PC-9 (cell line): ENCODE measurements around the gene BCL2. TPM values are rescaled to one million over a fixed set of nuclear protein-coding genes. Genes with fewer than 3 reads are reported as not detected.
A peak's percentile ranks its signal among the peaks of the same experiment; 100 is the strongest.

Experiments used
- BruUV-seq: library from RNA; stranded (reverse); fragments of 400-500 nt; replicated peaks from 2 replicates; lab custom pipeline; 2021; lab: Mats Ljungman, UMichigan
- CTCF ChIA-PET: fragments of 300-600 bp; sonication (Branson Sonifier 250); formaldehyde crosslinking; loops from one replicate; lab custom pipeline; 2022; ENCODE audit warnings: antibody characterized with exemption; lab: Charles Lee
- POLR2A ChIA-PET: fragments of 300-600 bp; sonication (Branson Sonifier 250); formaldehyde crosslinking; loops from one replicate; lab custom pipeline; 2022; ENCODE audit warnings: antibody characterized with exemption; ENCODE audit not compliant: unreplicated experiment; lab: Charles Lee
- DNase-seq, 2 experiments: peaks; one replicate each; pipeline versions ENCODE4 v3.0.0 to v3.0.0-alpha.2; 2015 to 2022; ENCODE audit warnings: mixed read lengths in 1 of 2
- H2AFZ ChIP-seq: fragments of 200-600 bp; sonication (generic); 2 replicates; pipeline ENCODE4 v1.8.1; 2017; ENCODE audit warnings: antibody characterized with exemption
- H3F3A ChIP-seq: fragments of 200-600 bp; sonication (generic); 2 replicates; pipeline ENCODE4 v1.8.1; 2017; ENCODE audit warnings: antibody characterized with exemption, mild to moderate bottlenecking, low read depth; ENCODE audit not compliant: insufficient read depth
- H3K27ac ChIP-seq: fragments of 200-600 bp; sonication (generic); 2 replicates; pipeline ENCODE4 v1.6.1; 2016; ENCODE audit warnings: mixed run types
- H3K27me3 ChIP-seq: fragments of 200-600 bp; sonication (generic); 2 replicates; pipeline ENCODE4 v1.6.1; 2016; ENCODE audit warnings: low read depth, mixed run types; ENCODE audit not compliant: insufficient read depth
- H3K36me3 ChIP-seq: fragments of 200-600 bp; sonication (generic); 2 replicates; pipeline ENCODE4 v1.6.1; 2016; ENCODE audit warnings: low read depth, mixed run types
- H3K4me1 ChIP-seq: fragments of 200-600 bp; sonication (generic); replicated peaks from 2 replicates; pipeline ENCODE4 v1.6.1; 2016; ENCODE audit warnings: mixed run types; ENCODE audit not compliant: insufficient read depth
- H3K4me2 ChIP-seq: fragments of 200-600 bp; sonication (generic); 2 replicates; pipeline ENCODE4 v1.6.1; 2017; ENCODE audit warnings: mixed run types
- H3K4me3 ChIP-seq: fragments of 200-600 bp; sonication (generic); 2 replicates; pipeline ENCODE4 v1.6.1; 2016; ENCODE audit warnings: mixed run types
- H3K79me2 ChIP-seq: fragments of 200-600 bp; sonication (generic); 2 replicates; pipeline ENCODE4 v1.6.1; 2017; ENCODE audit warnings: low read depth, mixed run types
- H3K9me2 ChIP-seq: fragments of 200-600 bp; sonication (generic); 2 replicates; pipeline ENCODE4 v1.8.1; 2017; ENCODE audit warnings: mild to moderate bottlenecking; ENCODE audit not compliant: insufficient read depth
- H3K9me3 ChIP-seq: fragments of 200-600 bp; sonication (generic); 2 replicates; pipeline ENCODE4 v1.8.1; 2016; ENCODE audit warnings: low read depth; ENCODE audit not compliant: insufficient read depth
- H4K20me1 ChIP-seq: fragments of 200-600 bp; sonication (generic); 2 replicates; pipeline ENCODE4 v1.8.1; 2017; ENCODE audit not compliant: insufficient read depth
- EZH2 ChIP-seq: fragments of 200-600 bp; sonication (generic); IDR thresholded peaks from 2 replicates; pipeline ENCODE4 v1.8.0; 2017; ENCODE audit warnings: antibody characterized with exemption, low read depth
- intact Hi-C: fragments of 100-400 bp; cut with micrococcal nuclease; formaldehyde crosslinking; loops from one replicate; pipeline ENCODE4 v1.10.0; 2022; ENCODE audit not compliant: unreplicated experiment
- total RNA-seq: library from RNA; stranded (reverse); gene quantifications from 2 replicates; pipeline ENCODE4 v1.2.3, GENCODE V29; 2021
- TF ChIP-seq, protein P1 (sequence below): fragments of 200-600 bp; sonication (generic); conservative IDR thresholded peaks from 2 replicates; pipeline ENCODE4 v1.6.1; 2017; ENCODE audit warnings: mixed run types, antibody characterized with exemption, mild to moderate bottlenecking, moderate library complexity

The BCL2 gene
- total RNA-seq, 1 experiment from 2014 or later, result 2.0 TPM

DNA sequence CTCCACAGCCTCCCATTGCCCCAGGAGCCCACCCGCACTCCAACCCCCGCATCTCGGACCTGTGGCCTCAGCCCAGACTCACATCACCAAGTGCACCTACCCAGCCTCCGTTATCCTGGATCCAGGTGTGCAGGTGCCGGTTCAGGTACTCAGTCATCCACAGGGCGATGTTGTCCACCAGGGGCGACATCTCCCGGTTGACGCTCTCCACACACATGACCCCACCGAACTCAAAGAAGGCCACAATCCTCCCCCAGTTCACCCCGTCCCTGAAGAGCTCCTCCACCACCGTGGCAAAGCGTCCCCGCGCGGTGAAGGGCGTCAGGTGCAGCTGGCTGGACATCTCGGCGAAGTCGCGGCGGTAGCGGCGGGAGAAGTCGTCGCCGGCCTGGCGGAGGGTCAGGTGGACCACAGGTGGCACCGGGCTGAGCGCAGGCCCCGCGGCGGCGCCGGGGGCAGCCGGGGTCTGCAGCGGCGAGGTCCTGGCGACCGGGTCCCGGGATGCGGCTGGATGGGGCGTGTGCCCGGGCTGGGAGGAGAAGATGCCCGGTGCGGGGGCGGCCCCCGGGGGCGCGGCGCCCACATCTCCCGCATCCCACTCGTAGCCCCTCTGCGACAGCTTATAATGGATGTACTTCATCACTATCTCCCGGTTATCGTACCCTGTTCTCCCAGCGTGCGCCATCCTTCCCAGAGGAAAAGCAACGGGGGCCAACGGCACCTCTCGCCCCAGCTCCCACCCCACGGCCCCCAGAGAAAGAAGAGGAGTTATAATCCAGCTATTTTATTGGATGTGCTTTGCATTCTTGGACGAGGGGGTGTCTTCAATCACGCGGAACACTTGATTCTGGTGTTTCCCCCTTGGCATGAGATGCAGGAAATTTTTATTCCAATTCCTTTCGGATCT, 1.3 kb downstream of the BCL2 start:
- Histone ChIP-seq H3K4me1 (peaks cover 18% of the 10 kb centered on the region; the same call in 1 of the 2 replicates), H3K9me2 (no peaks in the 10 kb centered on the region), H2AFZ (peak overlapping the region; percentile 98), H3K4me3 (peak overlapping the region; percentile 87; the same call in 1 of the 2 replicates), H3K9me3 (no peaks in the 10 kb centered on the region), H3K4me2 (peak overlapping the region; percentile 90), H3K27me3 (no peaks in the 10 kb centered on the region), H3K27ac (no peak overlapping the region), H3K79me2 (no peaks in the 10 kb centered on the region), H3K36me3 (no peaks in the 10 kb centered on the region), H4K20me1 (no peaks in the 10 kb centered on the region), H3F3A (peaks cover 11% of the 10 kb centered on the region; the same call in 1 of the 2 replicates)
- POLR2A ChIA-PET, result interaction anchor here (0.5 kb wide), 1 partner anchor 66 kb away, joined by 3 read pairs; no protein-coding TSS in a partner anchor
- DNase-seq, result no peak
- TF ChIP-seq, protein P1, sequence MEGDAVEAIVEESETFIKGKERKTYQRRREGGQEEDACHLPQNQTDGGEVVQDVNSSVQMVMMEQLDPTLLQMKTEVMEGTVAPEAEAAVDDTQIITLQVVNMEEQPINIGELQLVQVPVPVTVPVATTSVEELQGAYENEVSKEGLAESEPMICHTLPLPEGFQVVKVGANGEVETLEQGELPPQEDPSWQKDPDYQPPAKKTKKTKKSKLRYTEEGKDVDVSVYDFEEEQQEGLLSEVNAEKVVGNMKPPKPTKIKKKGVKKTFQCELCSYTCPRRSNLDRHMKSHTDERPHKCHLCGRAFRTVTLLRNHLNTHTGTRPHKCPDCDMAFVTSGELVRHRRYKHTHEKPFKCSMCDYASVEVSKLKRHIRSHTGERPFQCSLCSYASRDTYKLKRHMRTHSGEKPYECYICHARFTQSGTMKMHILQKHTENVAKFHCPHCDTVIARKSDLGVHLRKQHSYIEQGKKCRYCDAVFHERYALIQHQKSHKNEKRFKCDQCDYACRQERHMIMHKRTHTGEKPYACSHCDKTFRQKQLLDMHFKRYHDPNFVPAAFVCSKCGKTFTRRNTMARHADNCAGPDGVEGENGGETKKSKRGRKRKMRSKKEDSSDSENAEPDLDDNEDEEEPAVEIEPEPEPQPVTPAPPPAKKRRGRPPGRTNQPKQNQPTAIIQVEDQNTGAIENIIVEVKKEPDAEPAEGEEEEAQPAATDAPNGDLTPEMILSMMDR, result no peak
- TF ChIP-seq EZH2, result no peak
- CTCF ChIA-PET, result no interaction called here
- intact Hi-C loops, result loop anchor here (5.0 kb wide), 1 partner anchor 81 kb away; no protein-coding TSS in a partner anchor
- BruUV-seq, result no TSS peak

DNA sequence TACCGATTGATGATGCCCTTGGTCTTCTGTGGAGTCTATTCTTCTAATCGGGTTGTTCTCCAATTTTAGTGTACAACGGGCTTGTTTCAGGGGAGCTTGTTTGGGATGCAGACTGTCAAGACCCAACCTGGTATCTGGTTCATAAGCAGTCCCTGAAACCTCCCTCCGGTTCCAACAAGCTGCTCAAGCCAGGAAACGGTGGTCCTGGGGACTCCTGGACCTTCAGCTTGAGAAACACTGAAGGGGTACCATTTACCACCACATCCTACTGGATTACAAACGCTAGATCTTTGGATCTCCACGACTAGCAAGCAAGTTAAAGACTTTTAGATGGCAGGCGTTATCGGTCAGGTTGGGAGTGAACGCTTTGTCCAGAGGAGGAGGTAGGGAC, 2.0 kb downstream of the BCL2 start:
- Histone ChIP-seq H4K20me1 (no peaks in the 10 kb centered on the region), H3K27me3 (no peaks in the 10 kb centered on the region), H3K4me3 (no peak overlapping the region), H3F3A (peaks cover 9% of the 10 kb centered on the region; the same call in 1 of the 2 replicates), H3K27ac (no peak overlapping the region), H3K4me1 (peaks cover 18% of the 10 kb centered on the region; the same call in 1 of the 2 replicates), H3K9me3 (no peaks in the 10 kb centered on the region), H3K79me2 (no peaks in the 10 kb centered on the region), H3K9me2 (no peaks in the 10 kb centered on the region), H3K4me2 (peak overlapping the region; percentile 33; the same call in 1 of the 2 replicates), H3K36me3 (no peaks in the 10 kb centered on the region), H2AFZ (no peak overlapping the region)
- ChIA-PET POLR2A (no interaction called here), CTCF (no interaction called here)
- no TSS peak for BruUV-seq
- TF ChIP-seq EZH2, result no peak
- TF ChIP-seq, protein P1, result no peak
- DNase-seq, result no peak
- intact Hi-C loops, result loop anchor here (5.0 kb wide), 1 partner anchor 80 kb away; no protein-coding TSS in a partner anchor

DNA sequence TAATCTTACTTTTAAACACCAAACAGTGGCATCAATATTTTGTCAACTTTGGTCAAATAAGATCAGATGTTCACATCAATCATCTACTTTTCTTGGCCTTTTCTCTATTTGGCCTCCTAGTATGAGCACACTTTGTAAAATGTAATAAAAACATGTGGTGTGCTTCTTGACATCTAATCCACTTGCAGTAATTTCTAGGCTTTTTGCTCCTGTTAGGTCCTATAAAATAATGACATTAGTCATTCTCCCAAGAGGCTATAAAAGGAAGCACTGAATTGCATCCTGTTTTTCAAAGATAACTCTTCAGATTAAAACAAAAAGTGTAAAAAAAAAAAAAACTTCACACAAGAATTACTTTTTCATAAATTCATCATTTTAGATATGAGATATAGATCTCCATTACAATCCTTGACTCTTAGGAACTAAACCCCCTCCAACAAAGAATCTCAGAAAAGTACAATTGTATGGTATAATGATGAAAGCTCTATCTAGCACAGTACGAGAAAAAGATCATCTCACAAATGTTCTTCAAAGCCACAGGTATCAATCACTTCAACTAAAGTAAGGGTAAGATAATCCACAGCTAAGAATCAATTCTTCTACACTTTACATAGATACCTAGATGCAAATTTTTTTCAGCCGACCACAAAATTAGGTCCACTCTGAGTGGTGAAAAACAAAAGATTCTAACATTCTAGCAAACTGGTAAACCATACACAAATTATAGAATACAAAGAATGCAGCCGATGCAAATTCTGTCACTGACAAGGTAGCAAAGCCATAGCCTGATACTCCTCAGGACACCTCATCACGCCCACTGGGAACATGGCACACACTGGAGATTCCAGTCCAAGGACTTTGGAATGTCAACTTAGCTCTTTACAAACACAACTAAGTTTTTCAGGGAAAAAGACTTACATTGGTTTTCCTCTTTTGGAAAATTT, 2.7 kb downstream of the BCL2 start:
- Histone ChIP-seq H4K20me1 (no peaks in the 10 kb centered on the region), H3K4me2 (peak overlapping the region; percentile 33), H3F3A (peaks cover 2% of the 10 kb centered on the region; the same call in 1 of the 2 replicates), H3K27me3 (no peaks in the 10 kb centered on the region), H3K27ac (no peak overlapping the region), H3K4me1 (peaks cover 18% of the 10 kb centered on the region; the same call in 1 of the 2 replicates), H3K9me3 (no peaks in the 10 kb centered on the region), H3K4me3 (no peak overlapping the region), H2AFZ (no peak overlapping the region), H3K9me2 (no peaks in the 10 kb centered on the region), H3K36me3 (no peaks in the 10 kb centered on the region), H3K79me2 (no peaks in the 10 kb centered on the region)
- TF ChIP-seq EZH2, result no peak
- TF ChIP-seq, protein P1, result no peak
- ChIA-PET CTCF (no interaction called here), POLR2A (no interaction called here)
- intact Hi-C loops, result loop anchor here (5.0 kb wide), 1 partner anchor 80 kb away; no protein-coding TSS in a partner anchor
- no TSS peak for BruUV-seq
- DNase-seq, result no peak
